Fibroblast of mammary gland (primary cell): ENCODE data around the gene CILP2.

Experiments
- DNase-seq: peaks from one replicate; pipeline ENCODE4 v3.0.0-alpha.2; 2010; ENCODE audit warnings: low read depth
- H3K4me3 ChIP-seq: 2 replicates; pipeline ENCODE4 v1.5.1; 2011; ENCODE audit warnings: low read depth, mild to moderate bottlenecking, low read length, moderate library complexity; ENCODE audit not compliant: control insufficient read depth
- CTCF ChIP-seq: conservative IDR thresholded peaks from 2 replicates; pipeline ENCODE4 v1.5.1; 2011; ENCODE audit warnings: low read depth, low read length, inconsistent platforms; ENCODE audit not compliant: control insufficient read depth, insufficient read depth

Gene CILP2

GRCh38 chr19:19592690-19593089, 54.6 kb downstream of the CILP2 start:
- no peak overlapping the region for H3K4me3 ChIP-seq
- TF ChIP-seq CTCF, result no peak
- no peak for DNase-seq

- no peak overlapping the region for H3K4me3 ChIP-seq
- no peak for DNase-seq
- TF ChIP-seq CTCF, result no peak
These were observed 56.3 kb downstream of the CILP2 start for GRCh38 chr19:19594381-19594780.

GRCh38 chr19:19595171-19595701, 57.2 kb downstream of the CILP2 start:
- no peak overlapping the region for H3K4me3 ChIP-seq
- DNase-seq, result peak; percentile 74
- no peak for TF ChIP-seq CTCF
